Lower lobe of right lung (tissue), 2 donors: ENCODE results near the gene EGFL6. TPM values are rescaled to one million over a fixed set of nuclear protein-coding genes. Genes with fewer than 3 reads are reported as not detected.
"Not testable (repeated sequence)": the region's sequence is repeated elsewhere in the genome, so short reads cannot be mapped to it uniquely, and the experiment has no call there.

Experiments
- ATAC-seq, 2 donors: fragments of 200-7000 bp; cut with Tn5 transposase; one replicate each; pipeline ENCODE4 v1.9.1; 2020 to 2022; ENCODE audit warnings: mild to moderate bottlenecking in 2 of 2, moderate library complexity in 2 of 2
- DNase-seq: peaks from one replicate; pipeline ENCODE4 v3.0.0-alpha.2; 2020
- H3K27ac ChIP-seq: fragments of 200-600 bp; one replicate; pipeline ENCODE4 v1.8.0; 2022
- H3K27me3 ChIP-seq: fragments of 200-600 bp; one replicate; pipeline ENCODE4 v1.8.0; 2022; ENCODE audit warnings: low read depth
- H3K36me3 ChIP-seq: fragments of 200-600 bp; one replicate; pipeline ENCODE4 v1.8.0; 2022; ENCODE audit warnings: mild to moderate bottlenecking
- H3K4me1 ChIP-seq: fragments of 200-600 bp; one replicate; pipeline ENCODE4 v1.8.0; 2022
- H3K4me3 ChIP-seq: fragments of 200-600 bp; one replicate; pipeline ENCODE4 v1.8.0; 2022; ENCODE audit warnings: mild to moderate bottlenecking
- H3K9me3 ChIP-seq: fragments of 200-600 bp; one replicate; pipeline ENCODE4 v1.8.0; 2022
- intact Hi-C: fragments of 100-400 bp; cut with DNase I; formaldehyde crosslinking; loops from one replicate; pipeline ENCODE4 v1.11.0; 2022
- total RNA-seq: library from RNA; stranded (reverse); fragmentation: NEBNext Ultra II Directional; extraction: Animal tissue kit (Norgen Biotek cat#: 25700); gene quantifications from one replicate; pipeline ENCODE4 v1.2.1, GENCODE V29; 2021
- TF ChIP-seq, protein P1 (sequence below): fragments of 200-600 bp; IDR thresholded peaks from one replicate; pipeline ENCODE4 v1.8.0; 2022; ENCODE audit warnings: antibody characterized with exemption, mild to moderate bottlenecking
- donor health status: DM: no; HTN: yes; CAD: no; lungs with severe emphysema.

The EGFL6 gene
- total RNA-seq, 1 donor from 2014 or later = 9.3 TPM

DNA sequence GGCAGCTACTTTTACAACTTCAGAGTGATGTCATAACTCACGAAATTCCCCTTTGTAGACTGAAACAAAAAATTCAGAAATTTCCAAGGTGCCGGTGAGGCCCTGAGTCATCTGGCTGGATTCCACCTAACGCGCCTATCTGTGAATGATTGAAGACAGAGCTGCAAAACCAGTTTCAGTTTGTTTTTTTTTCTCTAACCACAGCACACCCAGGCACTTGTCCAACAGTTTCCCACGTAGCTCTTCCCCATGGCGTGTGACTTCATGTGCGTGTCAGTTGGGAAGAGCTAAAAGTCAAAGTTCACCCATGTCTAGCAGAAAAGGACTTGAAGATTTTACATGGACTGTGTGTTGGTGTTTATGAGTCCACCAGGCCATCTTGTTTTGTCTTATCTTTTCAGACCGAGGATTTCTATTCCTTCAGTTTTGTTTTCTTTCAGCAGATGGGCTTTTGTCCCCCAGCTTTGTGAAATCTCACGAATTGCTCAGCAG is 99.9 kb downstream of the EGFL6 start:
- Histone ChIP-seq H3K27ac (peak overlapping the region; percentile 68), H3K9me3 (no peaks in the 10 kb centered on the region), H3K27me3 (no peaks in the 10 kb centered on the region), H3K36me3 (no peaks in the 10 kb centered on the region), H3K4me1 (peaks cover 11% of the 10 kb centered on the region), H3K4me3 (peak overlapping the region; percentile 5)
- TF ChIP-seq, protein P1, sequence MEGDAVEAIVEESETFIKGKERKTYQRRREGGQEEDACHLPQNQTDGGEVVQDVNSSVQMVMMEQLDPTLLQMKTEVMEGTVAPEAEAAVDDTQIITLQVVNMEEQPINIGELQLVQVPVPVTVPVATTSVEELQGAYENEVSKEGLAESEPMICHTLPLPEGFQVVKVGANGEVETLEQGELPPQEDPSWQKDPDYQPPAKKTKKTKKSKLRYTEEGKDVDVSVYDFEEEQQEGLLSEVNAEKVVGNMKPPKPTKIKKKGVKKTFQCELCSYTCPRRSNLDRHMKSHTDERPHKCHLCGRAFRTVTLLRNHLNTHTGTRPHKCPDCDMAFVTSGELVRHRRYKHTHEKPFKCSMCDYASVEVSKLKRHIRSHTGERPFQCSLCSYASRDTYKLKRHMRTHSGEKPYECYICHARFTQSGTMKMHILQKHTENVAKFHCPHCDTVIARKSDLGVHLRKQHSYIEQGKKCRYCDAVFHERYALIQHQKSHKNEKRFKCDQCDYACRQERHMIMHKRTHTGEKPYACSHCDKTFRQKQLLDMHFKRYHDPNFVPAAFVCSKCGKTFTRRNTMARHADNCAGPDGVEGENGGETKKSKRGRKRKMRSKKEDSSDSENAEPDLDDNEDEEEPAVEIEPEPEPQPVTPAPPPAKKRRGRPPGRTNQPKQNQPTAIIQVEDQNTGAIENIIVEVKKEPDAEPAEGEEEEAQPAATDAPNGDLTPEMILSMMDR = no peak
- DNase-seq = peak; percentile 61
- ATAC-seq = peak; percentile 85 to 96
- intact Hi-C loops = no loop called here

DNA sequence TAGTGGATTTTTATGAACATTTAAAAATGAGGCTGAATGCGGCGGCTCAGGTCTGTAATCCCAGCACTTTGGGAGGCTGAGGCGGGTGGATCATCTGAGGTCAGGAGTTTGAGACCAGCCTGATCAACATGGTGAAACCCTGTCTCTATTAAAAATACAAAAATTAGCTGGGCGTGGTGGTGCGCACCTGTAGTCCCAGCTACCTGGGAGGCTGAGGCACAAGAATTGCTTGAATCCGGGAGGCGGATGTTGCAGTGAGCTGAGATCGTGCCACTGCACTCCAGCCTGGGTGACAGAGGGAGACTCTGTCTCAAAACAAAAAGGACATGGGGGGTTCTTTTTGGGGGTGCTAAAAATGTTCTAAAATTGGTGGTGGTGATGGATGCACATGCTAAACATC is 100.4 kb downstream of the EGFL6 start:
- Histone ChIP-seq H3K27ac (peak overlapping the region; percentile 68), H3K4me1 (peaks cover 11% of the 10 kb centered on the region)
- DNase-seq, H3K27me3 ChIP-seq, H3K9me3 ChIP-seq, ATAC-seq, intact Hi-C loops, H3K4me3 ChIP-seq, H3K36me3 ChIP-seq: not testable (repeated sequence)

DNA sequence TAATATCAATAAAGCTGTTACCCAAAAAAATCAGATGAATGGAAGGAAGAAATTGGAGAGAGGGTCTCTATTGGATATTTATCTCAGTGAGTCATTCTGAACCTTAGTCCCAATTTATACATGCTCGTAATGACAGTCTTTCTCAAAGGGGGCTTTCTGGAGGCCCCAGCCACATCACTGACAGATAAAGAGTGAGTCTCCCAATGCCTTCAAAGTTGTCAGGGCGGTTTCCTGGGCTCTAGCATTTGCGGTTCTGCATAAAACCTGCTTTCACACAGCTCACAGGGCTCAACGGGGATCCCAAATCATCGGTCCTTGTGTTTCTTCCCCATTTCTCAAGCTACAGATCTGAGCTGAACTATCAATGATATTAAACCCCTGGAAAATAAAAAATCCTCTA is 100.8 kb downstream of the EGFL6 start:
- Histone ChIP-seq H3K4me1 (peaks cover 11% of the 10 kb centered on the region), H3K9me3 (no peaks in the 10 kb centered on the region), H3K27ac (no peak overlapping the region), H3K36me3 (no peaks in the 10 kb centered on the region), H3K4me3 (no peak overlapping the region), H3K27me3 (no peaks in the 10 kb centered on the region)
- intact Hi-C loops = no loop called here
- ATAC-seq (no peak), DNase-seq (no peak)
- TF ChIP-seq, protein P1 = no peak

DNA sequence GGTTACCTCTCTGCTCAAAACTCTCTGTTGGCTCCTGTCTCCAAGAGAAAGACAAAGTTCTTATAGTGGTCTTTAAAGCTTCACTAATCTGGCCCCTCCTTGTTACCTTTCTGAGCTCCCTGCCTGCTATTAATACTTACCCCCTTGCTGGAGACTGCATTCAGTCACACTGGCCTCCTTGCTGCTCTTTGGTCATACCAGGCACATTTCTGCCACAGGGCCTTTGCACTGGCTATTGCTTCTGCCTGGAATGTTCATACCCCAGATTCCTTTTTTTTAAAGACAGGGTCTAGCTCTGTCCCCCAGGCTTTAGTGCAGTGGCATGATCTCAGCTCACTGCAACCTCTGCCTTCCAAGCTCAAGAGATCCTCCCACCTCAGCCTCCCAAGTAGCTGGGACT is 103.6 kb downstream of the EGFL6 start:
- Histone ChIP-seq H3K27ac (no peak overlapping the region), H3K36me3 (no peaks in the 10 kb centered on the region), H3K27me3 (no peaks in the 10 kb centered on the region), H3K9me3 (no peaks in the 10 kb centered on the region), H3K4me1 (peaks cover 6% of the 10 kb centered on the region), H3K4me3 (no peak overlapping the region)
- intact Hi-C loops = no loop called here
- DNase-seq (no peak), ATAC-seq (no peak)
- TF ChIP-seq, protein P1 = no peak

DNA sequence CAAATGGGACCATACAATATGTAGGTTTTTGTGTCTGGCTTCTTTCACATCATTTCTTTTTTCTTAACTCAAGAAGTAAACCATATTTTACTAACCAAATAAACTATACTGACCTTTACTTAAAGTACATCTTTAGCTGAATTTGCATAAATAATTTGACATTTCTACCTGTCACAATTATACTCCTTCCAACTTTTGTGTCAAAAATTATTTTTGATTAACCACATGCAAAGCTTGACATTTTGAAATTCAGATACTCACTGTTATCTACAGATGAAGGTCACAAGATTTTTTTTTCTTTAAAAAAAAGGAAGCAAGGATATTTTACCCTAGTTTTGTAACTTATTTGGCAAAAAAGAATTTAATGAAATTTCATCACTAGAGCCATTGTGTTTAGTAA is 107.5 kb downstream of the EGFL6 start:
- no peak for ATAC-seq

DNA sequence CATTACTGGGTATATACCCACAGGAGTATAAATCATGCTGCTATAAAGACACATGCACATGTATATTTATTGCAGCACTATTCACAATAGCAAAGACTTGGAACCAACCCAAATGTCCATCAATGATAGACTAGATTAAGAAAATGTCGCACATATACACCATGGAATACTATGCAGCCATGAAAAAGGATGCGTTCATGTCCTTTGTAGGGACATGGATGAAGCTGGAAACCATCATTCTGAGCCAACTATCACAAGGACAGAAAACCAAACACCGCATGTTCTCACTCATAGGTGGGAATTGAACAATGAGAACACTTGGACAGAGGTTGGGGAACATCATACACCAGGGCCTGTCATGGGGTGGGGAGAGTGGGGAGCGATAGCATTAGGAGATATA is 110.3 kb downstream of the EGFL6 start:
- H3K9me3 ChIP-seq, intact Hi-C loops, H3K36me3 ChIP-seq, H3K4me1 ChIP-seq, DNase-seq, ATAC-seq, H3K27ac ChIP-seq, H3K4me3 ChIP-seq, H3K27me3 ChIP-seq: not testable (repeated sequence)

More for the DNA sequence above, 107.5 kb downstream of the EGFL6 start:
- Histone ChIP-seq H3K27me3 (no peaks in the 10 kb centered on the region), H3K27ac (no peak overlapping the region), H3K4me3 (no peak overlapping the region), H3K9me3 (no peaks in the 10 kb centered on the region), H3K36me3 (no peaks in the 10 kb centered on the region), H3K4me1 (no peaks in the 10 kb centered on the region)
- intact Hi-C loops = no loop called here
- TF ChIP-seq, protein P1 = no peak
- no peak for DNase-seq

DNA sequence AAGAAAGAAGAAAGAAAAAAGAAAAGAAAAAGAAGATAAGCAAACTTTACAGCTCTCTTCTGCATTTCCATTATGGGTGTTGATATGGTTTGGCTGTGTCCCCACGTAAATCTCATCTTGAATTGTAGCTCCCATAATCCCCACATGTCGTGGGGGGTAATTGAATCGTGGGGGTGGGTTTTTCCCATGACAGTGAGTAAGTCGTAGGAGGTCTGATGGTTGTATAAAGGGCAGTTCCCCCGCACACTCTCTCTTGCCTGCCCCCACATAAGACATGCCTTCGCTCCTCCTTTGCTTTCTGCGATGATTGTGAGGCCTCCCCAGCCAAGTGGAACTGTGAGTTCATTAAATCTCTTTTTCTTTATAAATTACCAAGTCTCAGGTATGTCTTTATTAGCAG is 112.2 kb downstream of the EGFL6 start:
- TF ChIP-seq, protein P1 = no peak
- Histone ChIP-seq H3K4me3 (no peak overlapping the region), H3K9me3 (no peaks in the 10 kb centered on the region), H3K27me3 (no peaks in the 10 kb centered on the region), H3K36me3 (no peaks in the 10 kb centered on the region), H3K27ac (no peak overlapping the region), H3K4me1 (no peaks in the 10 kb centered on the region)
- ATAC-seq (no peak), DNase-seq (no peak)
- intact Hi-C loops = no loop called here
